HK-2 (cell line): ENCODE data around the gene NEK1.

Source experiments
- DNase-seq: peaks from one replicate; pipeline ENCODE4 v3.0.0-alpha.2; 2018; ENCODE audit not compliant: unreplicated experiment

The NEK1 gene

GRCh38 chr4:169611991-169612870 is at the start of gene NEK1:
Gene NEK1, minus strand, starts transcription at chr4:169612583. Its CDS starts 9,953 bp downstream, at chr4:169602630.
- peak; percentile 91 for DNase-seq

GRCh38 chr4:169661761-169662160 is 49.4 kb upstream of the NEK1 start:
- no peak for DNase-seq

- no peak for DNase-seq
Observed at GRCh38 chr4:169660929-169661328, 48.5 kb upstream of the NEK1 start.

GRCh38 chr4:169659716-169660670 is 47.6 kb upstream of the NEK1 start:
- peak; percentile 57 for DNase-seq

- no peak for DNase-seq
Observed at GRCh38 chr4:169658975-169659715, 46.8 kb upstream of the NEK1 start.

- DNase-seq = no peak
Observed at GRCh38 chr4:169658196-169658595, 45.8 kb upstream of the NEK1 start.

GRCh38 chr4:169657470-169658107 is 45.2 kb upstream of the NEK1 start:
- DNase-seq = no peak

- DNase-seq = no peak
Observed at GRCh38 chr4:169655401-169655800, 43.0 kb upstream of the NEK1 start.

GRCh38 chr4:169652535-169652934 is 40.2 kb upstream of the NEK1 start:
- no peak for DNase-seq

GRCh38 chr4:169650227-169650936 is 38.0 kb upstream of the NEK1 start:
- no peak for DNase-seq

- DNase-seq = no peak
Observed at GRCh38 chr4:169649545-169650226, 37.3 kb upstream of the NEK1 start.

GRCh38 chr4:169645627-169646026 is 33.2 kb upstream of the NEK1 start:
- DNase-seq = no peak

- no peak for DNase-seq
Observed at GRCh38 chr4:169644802-169645201, 32.4 kb upstream of the NEK1 start.

GRCh38 chr4:169640261-169640870 is 28.0 kb upstream of the NEK1 start:
- no peak for DNase-seq

- no peak for DNase-seq
Observed at GRCh38 chr4:169634975-169635374, 22.6 kb upstream of the NEK1 start.

GRCh38 chr4:169632896-169633295 is 20.5 kb upstream of the NEK1 start:
- DNase-seq = no peak

- no peak for DNase-seq
Observed at GRCh38 chr4:169630069-169630468, 17.7 kb upstream of the NEK1 start.

GRCh38 chr4:169628579-169628978 is 16.2 kb upstream of the NEK1 start:
- no peak for DNase-seq

- no peak for DNase-seq
Observed at GRCh38 chr4:169627307-169627706, 14.9 kb upstream of the NEK1 start.
